Kidney epithelial cell (primary cell): ENCODE measurements around the gene CAMTA1. TPM values are rescaled to one million over a fixed set of nuclear protein-coding genes. Genes with fewer than 3 reads are reported as not detected.

Experiments used
- DNase-seq: peaks from one replicate; pipeline ENCODE4 v3.0.0-alpha.2; 2010; ENCODE audit warnings: low read depth
- H3K27me3 ChIP-seq: 2 replicates; pipeline ENCODE4 v1.6.0; 2011; ENCODE audit warnings: low read length; ENCODE audit not compliant: control insufficient read depth, insufficient read depth
- H3K36me3 ChIP-seq: 2 replicates; pipeline ENCODE4 v1.5.1; 2011; ENCODE audit warnings: low read length; ENCODE audit not compliant: control insufficient read depth, insufficient read depth
- H3K4me3 ChIP-seq: 2 replicates; pipeline ENCODE4 v1.5.1; 2011; ENCODE audit warnings: low read depth, mild to moderate bottlenecking, control low read depth, low read length
- total RNA-seq: library from RNA; depleted of rRNA; stranded (reverse); fragments of >200 nt; gene quantifications from 2 replicates; pipeline ENCODE4 v1.2.3, GENCODE V29; 2015
- TF ChIP-seq, protein P1 (sequence below): IDR thresholded peaks from 2 replicates; pipeline ENCODE4 v1.5.1; 2011; ENCODE audit warnings: mild to moderate bottlenecking, moderate library complexity, low read length, control low read depth, inconsistent platforms; ENCODE audit not compliant: insufficient read depth, poor library complexity, severe bottlenecking

CAMTA1 gene
- total RNA-seq, 1 donor from 2014 or later, result 76.5 TPM

GRCh38 chr1:6852136-6852890 is 67.1 kb downstream of the CAMTA1 start:
- no peaks in the 10 kb centered on the region for H3K27me3 ChIP-seq
- peaks cover 1% of the 10 kb centered on the region for H3K36me3 ChIP-seq
- DNase-seq, result no peak
- H3K4me3 ChIP-seq, result no peak overlapping the region
- TF ChIP-seq, protein P1, sequence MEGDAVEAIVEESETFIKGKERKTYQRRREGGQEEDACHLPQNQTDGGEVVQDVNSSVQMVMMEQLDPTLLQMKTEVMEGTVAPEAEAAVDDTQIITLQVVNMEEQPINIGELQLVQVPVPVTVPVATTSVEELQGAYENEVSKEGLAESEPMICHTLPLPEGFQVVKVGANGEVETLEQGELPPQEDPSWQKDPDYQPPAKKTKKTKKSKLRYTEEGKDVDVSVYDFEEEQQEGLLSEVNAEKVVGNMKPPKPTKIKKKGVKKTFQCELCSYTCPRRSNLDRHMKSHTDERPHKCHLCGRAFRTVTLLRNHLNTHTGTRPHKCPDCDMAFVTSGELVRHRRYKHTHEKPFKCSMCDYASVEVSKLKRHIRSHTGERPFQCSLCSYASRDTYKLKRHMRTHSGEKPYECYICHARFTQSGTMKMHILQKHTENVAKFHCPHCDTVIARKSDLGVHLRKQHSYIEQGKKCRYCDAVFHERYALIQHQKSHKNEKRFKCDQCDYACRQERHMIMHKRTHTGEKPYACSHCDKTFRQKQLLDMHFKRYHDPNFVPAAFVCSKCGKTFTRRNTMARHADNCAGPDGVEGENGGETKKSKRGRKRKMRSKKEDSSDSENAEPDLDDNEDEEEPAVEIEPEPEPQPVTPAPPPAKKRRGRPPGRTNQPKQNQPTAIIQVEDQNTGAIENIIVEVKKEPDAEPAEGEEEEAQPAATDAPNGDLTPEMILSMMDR, result no peak

GRCh38 chr1:6854166-6854565 is 68.9 kb downstream of the CAMTA1 start:
- DNase-seq, result no peak

DNA sequence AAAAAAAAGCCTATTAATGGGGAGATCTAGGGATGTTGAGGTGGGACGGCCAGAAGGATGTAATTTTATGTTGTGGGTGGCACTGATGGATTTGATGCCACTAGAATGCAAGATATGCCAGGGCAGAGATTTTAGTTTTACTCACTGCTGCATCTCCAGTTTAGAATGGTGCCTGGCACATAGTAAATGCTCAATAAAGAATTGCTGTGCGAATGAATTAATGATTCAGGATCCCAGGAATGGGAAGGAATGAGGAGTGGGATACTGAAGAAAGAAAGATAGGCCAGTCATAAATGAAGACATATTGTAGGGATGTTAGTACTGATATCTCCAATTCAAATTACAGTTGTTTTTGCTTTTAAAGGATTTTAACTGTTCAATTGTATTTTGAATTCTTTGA is 72.6 kb downstream of the CAMTA1 start:
- DNase-seq, result no peak
- no peak overlapping the region for H3K4me3 ChIP-seq
- peaks cover 1% of the 10 kb centered on the region for H3K36me3 ChIP-seq
- TF ChIP-seq, protein P1, result no peak
- H3K27me3 ChIP-seq, result no peaks in the 10 kb centered on the region

More at GRCh38 chr1:6854166-6854565, 68.9 kb downstream of the CAMTA1 start:
- Histone ChIP-seq H3K27me3 (no peaks in the 10 kb centered on the region), H3K36me3 (peaks cover 1% of the 10 kb centered on the region), H3K4me3 (no peak overlapping the region)
- TF ChIP-seq, protein P1, result no peak

GRCh38 chr1:6858596-6858995 is 73.3 kb downstream of the CAMTA1 start:
- TF ChIP-seq, protein P1, result no peak
- peaks cover 1% of the 10 kb centered on the region for H3K36me3 ChIP-seq
- H3K27me3 ChIP-seq, result no peaks in the 10 kb centered on the region
- H3K4me3 ChIP-seq, result no peak overlapping the region
- DNase-seq, result no peak

DNA sequence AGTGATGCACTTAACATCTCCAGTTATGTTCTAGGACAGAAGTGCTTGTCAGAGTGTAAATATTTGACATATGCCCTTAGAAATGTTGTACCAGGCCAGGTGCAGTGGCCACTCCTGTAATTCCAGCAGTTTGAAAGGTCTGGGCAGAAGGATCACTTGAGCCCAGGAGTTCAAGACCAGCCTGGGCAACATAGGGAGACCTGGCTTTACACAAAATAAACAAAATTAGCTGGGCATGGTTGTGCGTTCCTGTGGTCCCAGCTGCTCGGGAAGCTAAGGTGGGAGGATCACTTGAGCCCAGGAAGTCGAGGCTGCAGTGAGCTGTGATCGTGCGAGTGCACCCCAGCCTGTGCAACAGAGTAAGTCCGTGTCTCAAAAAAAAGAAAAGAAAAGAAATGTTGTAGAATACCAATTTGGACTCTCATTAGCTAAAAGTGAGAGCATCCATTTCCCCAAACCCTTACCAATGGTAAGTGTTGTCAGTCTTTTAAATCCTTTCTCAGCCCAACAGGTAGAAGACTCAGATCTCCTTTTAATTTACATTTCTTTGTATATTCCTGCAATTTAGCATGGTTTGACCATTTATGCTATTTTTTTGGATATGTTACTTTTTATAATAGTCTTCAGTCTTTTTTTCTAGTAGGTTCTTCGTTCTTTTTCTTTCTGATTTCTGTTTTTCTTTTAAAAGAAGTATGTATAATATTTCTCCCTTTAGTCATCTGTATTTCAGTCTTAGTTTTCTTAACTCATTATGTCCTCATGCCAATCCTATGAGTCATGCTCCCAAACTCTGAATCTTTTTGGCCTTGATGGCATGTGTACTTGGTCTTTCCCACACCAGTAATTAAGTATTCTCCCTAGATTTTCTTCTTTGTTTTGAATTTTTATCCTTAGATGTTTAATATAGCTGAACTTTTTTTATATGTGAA is 74.4 kb downstream of the CAMTA1 start:
- Histone ChIP-seq H3K4me3 (no peak overlapping the region), H3K27me3 (no peaks in the 10 kb centered on the region), H3K36me3 (peaks cover 1% of the 10 kb centered on the region)
- peak; percentile 85 for DNase-seq
- TF ChIP-seq, protein P1, result no peak
